K562 (cell line): Measurements from ENCODE around the gene MLC1. TPM values are rescaled to one million over a fixed set of nuclear protein-coding genes. Genes with fewer than 3 reads are reported as not detected.

Experiments used
- ATAC-seq: fragments of 200-7000 bp; cut with Tn5 transposase; 3 replicates; pipeline ENCODE4 v1.9.1; 2020; ENCODE audit warnings: moderate library complexity
- BruUV-seq: library from RNA; stranded (reverse); fragments of 400-500 nt; replicated peaks from 2 replicates; lab custom pipeline; 2021; lab: Mats Ljungman, UMichigan
- CTCF ChIA-PET: fragments of 300-600 bp; formaldehyde crosslinking; extraction: SDS; loops from one replicate; lab custom pipeline; 2021; ENCODE audit warnings: low intra/inter-chr PET ratio; lab: Yijun Ruan, JAX
- POLR2A ChIA-PET: fragments of 300-600, 350-650 bp; sonication (Branson Sonifier 250); formaldehyde crosslinking; extraction: SDS; loops from one replicate; lab custom pipeline; 2021; ENCODE audit warnings: antibody characterized with exemption, inconsistent platforms; lab: Yijun Ruan, JAX
- DNase-seq, 4 experiments: peaks; one replicate each; pipeline versions ENCODE4 v3.0.0 to v3.0.0-alpha.2; 2011 to 2018; ENCODE audit warnings: low spot score in 3 of 4, mixed read lengths in 3 of 4; ENCODE audit errors: extremely low read depth in 1 of 4
- FAIRE-seq: peaks from 2 replicates; lab custom pipeline; 2011; peaks lifted over from hg19 to GRCh38; lab: Jason Lieb, UNC
- H2AFZ ChIP-seq: 2 replicates; pipeline ENCODE4 v1.6.0; 2011; ENCODE audit warnings: low read depth, low read length, control low read depth, inconsistent platforms
- H3K27ac ChIP-seq: fragments of 200-600 bp; 3 replicates; pipeline ENCODE4 v1.8.0; 2011; ENCODE audit warnings: low read depth, mild to moderate bottlenecking, control low read depth, inconsistent platforms, low read length, moderate library complexity, mixed read lengths; ENCODE audit errors: extremely low read depth
- H3K27me3 ChIP-seq, 2 experiments: fragments of 300-600 bp in 1 of 2; 2 replicates in 1 of 2; 3 replicates in 1 of 2; pipeline versions ENCODE4 v1.6.0 to v1.8.0; 2011; ENCODE audit warnings: inconsistent platforms in 2 of 2, low read length in 2 of 2, mild to moderate bottlenecking in 1 of 2, mixed read lengths in 1 of 2, moderate library complexity in 1 of 2; ENCODE audit not compliant: control insufficient read depth in 2 of 2, insufficient read depth in 2 of 2
- H3K36me3 ChIP-seq: fragments of 300-600 bp; 3 replicates; pipeline ENCODE4 v1.8.0; 2011; ENCODE audit warnings: mild to moderate bottlenecking, low read length, inconsistent platforms; ENCODE audit not compliant: control insufficient read depth, insufficient read depth
- H3K4me1 ChIP-seq, 2 experiments: fragments of 200-600 bp in 1 of 2; replicated peaks in 1 of 2; 2 replicates in 1 of 2; 3 replicates in 1 of 2; pipeline versions ENCODE4 v1.5.1 to v1.8.0; 2011; ENCODE audit warnings: inconsistent platforms in 2 of 2, low read length in 2 of 2, mild to moderate bottlenecking in 1 of 2, mixed read lengths in 1 of 2, moderate library complexity in 1 of 2; ENCODE audit not compliant: control insufficient read depth in 2 of 2, insufficient read depth in 2 of 2
- H3K4me2 ChIP-seq: 2 replicates; pipeline ENCODE4 v1.6.1; 2011; ENCODE audit warnings: low read length, control low read depth, inconsistent platforms, mixed read lengths; ENCODE audit not compliant: insufficient read depth
- H3K4me3 ChIP-seq: fragments of 200-600 bp; sonication (generic), shearing (Covaris generic); 2 replicates; pipeline ENCODE4 v1.5.1; 2016; ENCODE audit warnings: control low read depth, inconsistent platforms
- H3K79me2 ChIP-seq: fragments of 200-600 bp; 3 replicates; pipeline ENCODE4 v1.8.0; 2011; ENCODE audit warnings: low read length, inconsistent platforms; ENCODE audit not compliant: control insufficient read depth, insufficient read depth
- H3K9ac ChIP-seq, 2 experiments: 2 replicates each; pipeline versions ENCODE4 v1.6.0 to v1.6.1; 2011; ENCODE audit warnings: low read depth in 2 of 2, low read length in 2 of 2, control low read depth in 1 of 2, inconsistent platforms in 1 of 2, mild to moderate bottlenecking in 1 of 2, mixed read lengths in 1 of 2; ENCODE audit not compliant: insufficient read depth in 1 of 2
- H3K9me1 ChIP-seq: one replicate; pipeline ENCODE4 v1.6.0; 2011; ENCODE audit warnings: inconsistent platforms, mild to moderate bottlenecking, low read length, moderate library complexity; ENCODE audit not compliant: control insufficient read depth, insufficient read depth
- H3K9me3 ChIP-seq: replicated peaks from 2 replicates; pipeline ENCODE4 v1.5.1; 2011; ENCODE audit warnings: low read depth, low read length, inconsistent platforms; ENCODE audit not compliant: control insufficient read depth, insufficient read depth
- H4K20me1 ChIP-seq: replicated peaks from 2 replicates; pipeline ENCODE4 v1.6.1; 2011; ENCODE audit warnings: low read length, inconsistent platforms, mixed read lengths; ENCODE audit not compliant: control insufficient read depth, insufficient read depth
- ARNT ChIP-seq, 2 experiments: fragments of 450-650 bp; IDR thresholded peaks; 2 replicates each; pipeline ENCODE4 v1.6.1; 2016; ENCODE audit warnings: mild to moderate bottlenecking in 1 of 2
- BMI1 ChIP-seq: fragments of 150-350 bp; IDR thresholded peaks from 2 replicates; pipeline ENCODE4 v1.6.1; 2014; ENCODE audit warnings: low read length
- CHCHD3 ChIP-seq: fragments of 250-450 bp; sonication (Bioruptor Pico); IDR thresholded peaks from 2 replicates; pipeline ENCODE4 v2.1.2; 2022; ENCODE audit warnings: mild to moderate bottlenecking
- HOXB6 ChIP-seq: fragments of 250-450 bp; sonication (Bioruptor Pico); IDR thresholded peaks from 2 replicates; pipeline ENCODE4 v1.5.1; 2022; ENCODE audit warnings: mild to moderate bottlenecking, borderline replicate concordance
- KLF6 ChIP-seq: fragments of 250-450 bp; sonication (Bioruptor Pico); IDR thresholded peaks from 2 replicates; pipeline ENCODE4 v1.4.0; 2020; ENCODE audit warnings: mild to moderate bottlenecking, moderate library complexity, borderline replicate concordance
- NFE2 ChIP-seq: IDR thresholded peaks from 2 replicates; pipeline ENCODE4 v1.6.1; 2014; ENCODE audit warnings: antibody characterized with exemption, low read depth
- PHF21A ChIP-seq: fragments of 450-650 bp; IDR thresholded peaks from 2 replicates; pipeline ENCODE4 v1.6.1; 2017; ENCODE audit warnings: low read depth, borderline replicate concordance
- SETDB1 ChIP-seq: IDR thresholded peaks from one replicate; pipeline ENCODE4 v1.6.1; 2012; ENCODE audit warnings: low read length, control low read depth, inconsistent platforms
- SLC30A9 ChIP-seq: fragments of 250-450 bp; sonication (Bioruptor Pico); IDR thresholded peaks from 2 replicates; pipeline ENCODE4 v1.8.0; 2022; ENCODE audit warnings: mild to moderate bottlenecking, moderate library complexity
- SP1 ChIP-seq: sonication (generic); formaldehyde crosslinking; IDR thresholded peaks from 2 replicates; pipeline ENCODE4 v1.8.1; 2022; ENCODE audit warnings: mild to moderate bottlenecking, missing genetic modification reagents
- SPI1 ChIP-seq: IDR thresholded peaks from 2 replicates; pipeline ENCODE4 v1.6.1; 2011; ENCODE audit warnings: low read depth, low read length, control low read depth, borderline replicate concordance
- SREBF1 ChIP-seq: fragments of 150-350 bp; IDR thresholded peaks from 2 replicates; pipeline ENCODE4 v1.6.1; 2014; ENCODE audit warnings: antibody characterized with exemption, low read depth, low read length, borderline replicate concordance
- TAF9B ChIP-seq: fragments of 450-650 bp; IDR thresholded peaks from 2 replicates; pipeline ENCODE4 v1.6.1; 2018; ENCODE audit warnings: mild to moderate bottlenecking; ENCODE audit not compliant: partially characterized antibody
- TGIF2 ChIP-seq: sonication (generic); formaldehyde crosslinking; IDR thresholded peaks from 2 replicates; pipeline ENCODE4 v1.8.1; 2022; ENCODE audit warnings: mild to moderate bottlenecking, missing genetic modification reagents, moderate library complexity
- THRAP3 ChIP-seq: fragments of 450-650 bp; IDR thresholded peaks from 2 replicates; pipeline ENCODE4 v1.6.1; 2016; ENCODE audit warnings: mild to moderate bottlenecking, inconsistent platforms, borderline replicate concordance
- ZNF696 ChIP-seq: fragments of 250-450 bp; sonication (Bioruptor Pico); conservative IDR thresholded peaks from 2 replicates; pipeline ENCODE4 v1.4.0; 2020; ENCODE audit warnings: mild to moderate bottlenecking, moderate library complexity
- WGBS: fragments of 100-300 bp; shearing (Covaris generic); methylation state at CpG from one replicate; pipeline ENCODE4 v1.1.6; 2016; ENCODE audit warnings: low coverage, mixed read lengths; ENCODE audit not compliant: insufficient coverage; ENCODE audit errors: missing lambda C conversion rate; 5-methylcytosine and 5-hydroxymethylcytosine counted together
- in situ Hi-C: fragments of 300-500 bp; cut with MboI; formaldehyde crosslinking; loops from 4 replicates; pipeline ENCODE4 v1.15.0; 2018; ENCODE audit warnings: inconsistent platforms, mixed read lengths
- intact Hi-C: fragments of 100-400 bp; cut with micrococcal nuclease; formaldehyde crosslinking; loops from 2 replicates; pipeline ENCODE4 v1.14.2; 2022
- polyA plus RNA-seq, 8 experiments: library from polyadenylated mRNA; depleted of rRNA in 4 of 8; stranded (reverse) in 5 of 8; unstranded in 3 of 8; fragments of >200 nt; fragmentation: Nextera tagmentation in 2 of 8; fragmentation: Illumina TruSeq in 1 of 8; extraction: Ambion mirVana in 2 of 8; extraction: Trizol in 1 of 8; gene quantifications; 2 replicates each; pipeline versions ENCODE4 v1.2.1 to v1.2.3, GENCODE V29; 2011 to 2014; ENCODE audit warnings: inconsistent platforms in 1 of 8, missing spikeins in 1 of 8
- total RNA-seq, 7 experiments: library from RNA; depleted of rRNA in 6 of 7; stranded (reverse); fragments of >200 nt in 6 of 7; fragmentation: Illumina TruSeq in 2 of 7; extraction: Trizol in 2 of 7; gene quantifications; 2 replicates each; pipeline versions ENCODE4 v1.2.1 to v1.2.3, GENCODE V29; 2011 to 2021; ENCODE audit warnings: low replicate concordance in 1 of 7
- TF ChIP-seq, protein P1 (sequence below): fragments of 250-450 bp; sonication (Bioruptor Pico); IDR thresholded peaks from 2 replicates; pipeline ENCODE4 v1.8.0; 2021; ENCODE audit warnings: moderate library complexity, mild to moderate bottlenecking, inconsistent platforms

MLC1 gene
- total and polyA plus RNA-seq, 9 of the 15 experiments (the other 6 are each of a cell fraction or from before 2014, with no cell fraction given), result 0.06 to 0.98 (median 0.39) TPM

DNA sequence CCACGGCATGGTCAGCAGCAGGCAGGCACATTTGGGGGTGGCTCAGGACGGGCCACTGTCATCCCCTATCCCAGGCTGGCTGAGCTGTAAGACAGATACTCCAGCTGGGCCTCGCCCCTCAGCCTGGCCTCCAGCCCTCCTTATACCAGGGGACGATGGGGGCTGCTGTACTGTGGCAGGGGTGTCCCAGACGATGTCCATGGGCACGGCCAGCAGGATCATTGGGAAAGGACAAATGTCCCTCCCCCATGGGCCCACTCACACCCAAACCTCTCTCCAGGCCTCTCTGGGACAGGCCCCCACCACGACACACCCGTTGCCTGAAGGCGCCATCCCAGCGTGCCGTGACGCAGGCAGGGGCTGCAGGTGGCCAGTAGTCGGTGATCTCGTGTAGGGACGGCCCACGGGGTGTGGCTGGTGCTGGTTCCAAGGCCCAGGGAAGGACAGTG, 71.1 kb downstream of the MLC1 start:
- Histone ChIP-seq H3K9me3 (no peaks in the 10 kb centered on the region), H4K20me1 (peaks cover 4% of the 10 kb centered on the region; the same call in 1 of the 2 replicates), H3K27ac (no peak overlapping the region), H3K9me1 (no peaks in the 10 kb centered on the region), H3K4me3 (no peak overlapping the region), H3K4me1 (peaks cover 0 to 65% of the 10 kb centered on the region in 2 experiments; a peak in 2 of 5 replicates), H2AFZ (no peak overlapping the region), H3K4me2 (no peak overlapping the region), H3K36me3 (no peaks in the 10 kb centered on the region), H3K79me2 (no peaks in the 10 kb centered on the region), H3K27me3 (peaks cover 0 to 31% of the 10 kb centered on the region in 2 experiments; a peak in 2 of 5 replicates), H3K9ac (no peak overlapping the region; a peak in 1 of 4 replicates)
- DNase-seq, result no peak
- no peak for ATAC-seq
- intact Hi-C loops (no loop called here), in situ Hi-C loops (no loop called here)
- FAIRE-seq, result no peak
- WGBS, result 11% methylated on average over 14 of the region's 16 CpGs
- no TSS peak for BruUV-seq
- POLR2A ChIA-PET, result no interaction called here
- CTCF ChIA-PET, result no interaction called here
- TF ChIP-seq TAF9B, result no peak
- TF ChIP-seq ZNF696, result no peak
- TF ChIP-seq, protein P1, sequence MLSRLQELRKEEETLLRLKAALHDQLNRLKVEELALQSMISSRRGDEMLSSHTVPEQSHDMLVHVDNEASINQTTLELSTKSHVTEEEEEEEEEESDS, result no peak
- TF ChIP-seq SREBF1, result no peak
- no peak for TF ChIP-seq BMI1
- TF ChIP-seq TGIF2 (CRISPR knock-in tag), result no peak
- TF ChIP-seq THRAP3, result no peak
- TF ChIP-seq SP1 (CRISPR knock-in tag), result no peak
- no peak for TF ChIP-seq HOXB6 (CRISPR knock-in tag)
- no peak for TF ChIP-seq KLF6 (CRISPR knock-in tag)
- TF ChIP-seq ARNT (IDR thresholded peaks at IDR 0.05), result no peak
- TF ChIP-seq PHF21A, result no peak
- TF ChIP-seq SLC30A9 (CRISPR knock-in tag), result no peak
- TF ChIP-seq NFE2, result no peak
- TF ChIP-seq CHCHD3, result no peak
- TF ChIP-seq SPI1, result no peak
- no peak for TF ChIP-seq SETDB1
